Measurements from ENCODE around the gene EFNA3. TPM values are rescaled to one million over a fixed set of nuclear protein-coding genes. Genes with fewer than 3 reads are reported as not detected.

Gene EFNA3
- total and polyA plus RNA-seq, 9 of the 15 experiments (the other 6 are each of a cell fraction or from before 2014, with no cell fraction given): 0.59 to 7.9 (median 4.7) TPM

DNA sequence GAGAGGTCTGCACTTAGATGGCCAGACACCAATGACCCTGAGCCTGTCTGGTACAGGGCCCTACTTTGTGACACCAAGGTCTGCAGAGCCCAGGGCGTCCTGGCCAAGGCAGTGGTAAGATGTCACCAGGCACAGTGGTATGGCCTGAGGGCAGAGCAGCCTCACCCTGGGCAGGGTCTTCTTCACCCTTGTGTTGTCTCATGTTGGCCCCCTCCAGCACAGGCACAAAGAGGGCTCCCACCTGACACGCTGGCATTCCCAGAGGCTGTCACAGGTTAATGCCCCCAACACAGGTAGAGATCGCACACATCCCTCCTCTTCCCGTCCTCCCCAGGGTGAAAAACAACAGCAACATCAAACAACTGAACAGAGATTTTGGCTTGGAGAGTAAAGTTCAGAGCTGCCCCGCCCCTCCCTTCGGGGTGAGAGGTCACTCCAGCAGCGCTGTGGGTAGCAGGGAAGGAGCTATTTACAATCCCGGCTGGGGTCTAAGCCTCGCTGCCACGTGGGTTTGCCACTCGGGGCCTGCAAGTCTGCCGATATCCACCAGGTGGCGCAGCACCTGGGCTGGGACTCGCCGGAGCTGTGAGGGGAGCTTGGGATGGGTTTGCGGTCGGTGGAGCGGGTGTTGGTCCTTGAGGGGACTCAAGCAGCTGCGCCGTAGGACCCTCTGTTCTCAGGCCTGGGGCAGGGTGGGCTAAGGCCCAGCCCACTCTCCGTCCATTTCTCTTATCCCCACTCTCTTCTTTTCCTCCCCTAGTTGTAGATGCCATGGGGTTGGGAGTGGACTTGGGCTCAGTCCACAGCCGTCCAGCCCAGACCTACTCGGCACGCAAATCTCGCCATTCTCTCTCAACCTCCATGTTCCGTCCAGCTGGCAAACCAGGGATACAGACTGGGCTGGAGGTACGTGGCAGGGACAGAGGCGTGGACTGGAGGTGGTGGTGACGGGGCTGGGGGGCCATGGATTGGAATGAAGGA, 12.7 kb downstream of the EFNA3 start (continued):
- TF ChIP-seq, protein P1, sequence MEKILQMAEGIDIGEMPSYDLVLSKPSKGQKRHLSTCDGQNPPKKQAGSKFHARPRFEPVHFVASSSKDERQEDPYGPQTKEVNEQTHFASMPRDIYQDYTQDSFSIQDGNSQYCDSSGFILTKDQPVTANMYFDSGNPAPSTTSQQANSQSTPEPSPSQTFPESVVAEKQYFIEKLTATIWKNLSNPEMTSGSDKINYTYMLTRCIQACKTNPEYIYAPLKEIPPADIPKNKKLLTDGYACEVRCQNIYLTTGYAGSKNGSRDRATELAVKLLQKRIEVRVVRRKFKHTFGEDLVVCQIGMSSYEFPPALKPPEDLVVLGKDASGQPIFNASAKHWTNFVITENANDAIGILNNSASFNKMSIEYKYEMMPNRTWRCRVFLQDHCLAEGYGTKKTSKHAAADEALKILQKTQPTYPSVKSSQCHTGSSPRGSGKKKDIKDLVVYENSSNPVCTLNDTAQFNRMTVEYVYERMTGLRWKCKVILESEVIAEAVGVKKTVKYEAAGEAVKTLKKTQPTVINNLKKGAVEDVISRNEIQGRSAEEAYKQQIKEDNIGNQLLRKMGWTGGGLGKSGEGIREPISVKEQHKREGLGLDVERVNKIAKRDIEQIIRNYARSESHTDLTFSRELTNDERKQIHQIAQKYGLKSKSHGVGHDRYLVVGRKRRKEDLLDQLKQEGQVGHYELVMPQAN (IDR thresholded peaks at IDR 0.05; ENCODE audit: borderline replicate concordance): peak; percentile 57; the same call in 1 of the 2 replicates
- TF ChIP-seq STAT5A (IDR thresholded peaks at IDR 0.05; ENCODE audit: borderline replicate concordance, low read length) (no peak), COPS2 (conservative IDR thresholded peaks at IDR 0.05) (no peak), GATAD2B (IDR thresholded peaks at IDR 0.05; ENCODE audit: borderline replicate concordance) (no peak), ZC3H8 (IDR thresholded peaks at IDR 0.05) (no peak), CREM (IDR thresholded peaks at IDR 0.05; ENCODE audit: low read depth) (peak; percentile 48; the same call in 1 of the 2 replicates), MTF1 (CRISPR knock-in tag; IDR thresholded peaks at IDR 0.05; ENCODE audit: borderline replicate concordance) (no peak), BHLHE40 (IDR thresholded peaks at IDR 0.05; ENCODE audit: low read length) (0 out of 2 replicates have a peak, but pooled peaks have one; percentile 12), HOXB6 (CRISPR knock-in tag; IDR thresholded peaks at IDR 0.05; ENCODE audit: borderline replicate concordance) (no peak), SMC3 (conservative IDR thresholded peaks at IDR 0.05; ENCODE audit: insufficient read depth, low read depth, low read length) (peak; percentile 96), PHTF2 (CRISPR knock-in tag; IDR thresholded peaks at IDR 0.05) (no peak), DACH1 (IDR thresholded peaks at IDR 0.05; ENCODE audit: partially characterized antibody) (no peak)
- TF ChIP-seq, protein P2, sequence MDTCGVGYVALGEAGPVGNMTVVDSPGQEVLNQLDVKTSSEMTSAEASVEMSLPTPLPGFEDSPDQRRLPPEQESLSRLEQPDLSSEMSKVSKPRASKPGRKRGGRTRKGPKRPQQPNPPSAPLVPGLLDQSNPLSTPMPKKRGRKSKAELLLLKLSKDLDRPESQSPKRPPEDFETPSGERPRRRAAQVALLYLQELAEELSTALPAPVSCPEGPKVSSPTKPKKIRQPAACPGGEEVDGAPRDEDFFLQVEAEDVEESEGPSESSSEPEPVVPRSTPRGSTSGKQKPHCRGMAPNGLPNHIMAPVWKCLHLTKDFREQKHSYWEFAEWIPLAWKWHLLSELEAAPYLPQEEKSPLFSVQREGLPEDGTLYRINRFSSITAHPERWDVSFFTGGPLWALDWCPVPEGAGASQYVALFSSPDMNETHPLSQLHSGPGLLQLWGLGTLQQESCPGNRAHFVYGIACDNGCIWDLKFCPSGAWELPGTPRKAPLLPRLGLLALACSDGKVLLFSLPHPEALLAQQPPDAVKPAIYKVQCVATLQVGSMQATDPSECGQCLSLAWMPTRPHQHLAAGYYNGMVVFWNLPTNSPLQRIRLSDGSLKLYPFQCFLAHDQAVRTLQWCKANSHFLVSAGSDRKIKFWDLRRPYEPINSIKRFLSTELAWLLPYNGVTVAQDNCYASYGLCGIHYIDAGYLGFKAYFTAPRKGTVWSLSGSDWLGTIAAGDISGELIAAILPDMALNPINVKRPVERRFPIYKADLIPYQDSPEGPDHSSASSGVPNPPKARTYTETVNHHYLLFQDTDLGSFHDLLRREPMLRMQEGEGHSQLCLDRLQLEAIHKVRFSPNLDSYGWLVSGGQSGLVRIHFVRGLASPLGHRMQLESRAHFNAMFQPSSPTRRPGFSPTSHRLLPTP (IDR thresholded peaks at IDR 0.05; ENCODE audit: borderline replicate concordance, extremely low read depth, insufficient read length): no peak
- TF ChIP-seq, protein P3, sequence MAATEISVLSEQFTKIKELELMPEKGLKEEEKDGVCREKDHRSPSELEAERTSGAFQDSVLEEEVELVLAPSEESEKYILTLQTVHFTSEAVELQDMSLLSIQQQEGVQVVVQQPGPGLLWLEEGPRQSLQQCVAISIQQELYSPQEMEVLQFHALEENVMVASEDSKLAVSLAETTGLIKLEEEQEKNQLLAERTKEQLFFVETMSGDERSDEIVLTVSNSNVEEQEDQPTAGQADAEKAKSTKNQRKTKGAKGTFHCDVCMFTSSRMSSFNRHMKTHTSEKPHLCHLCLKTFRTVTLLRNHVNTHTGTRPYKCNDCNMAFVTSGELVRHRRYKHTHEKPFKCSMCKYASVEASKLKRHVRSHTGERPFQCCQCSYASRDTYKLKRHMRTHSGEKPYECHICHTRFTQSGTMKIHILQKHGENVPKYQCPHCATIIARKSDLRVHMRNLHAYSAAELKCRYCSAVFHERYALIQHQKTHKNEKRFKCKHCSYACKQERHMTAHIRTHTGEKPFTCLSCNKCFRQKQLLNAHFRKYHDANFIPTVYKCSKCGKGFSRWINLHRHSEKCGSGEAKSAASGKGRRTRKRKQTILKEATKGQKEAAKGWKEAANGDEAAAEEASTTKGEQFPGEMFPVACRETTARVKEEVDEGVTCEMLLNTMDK (IDR thresholded peaks at IDR 0.05; ENCODE audit: borderline replicate concordance, insufficient read depth, low read depth, low read length, poor library complexity, severe bottlenecking): peak; percentile 38
- TF ChIP-seq, protein P4, sequence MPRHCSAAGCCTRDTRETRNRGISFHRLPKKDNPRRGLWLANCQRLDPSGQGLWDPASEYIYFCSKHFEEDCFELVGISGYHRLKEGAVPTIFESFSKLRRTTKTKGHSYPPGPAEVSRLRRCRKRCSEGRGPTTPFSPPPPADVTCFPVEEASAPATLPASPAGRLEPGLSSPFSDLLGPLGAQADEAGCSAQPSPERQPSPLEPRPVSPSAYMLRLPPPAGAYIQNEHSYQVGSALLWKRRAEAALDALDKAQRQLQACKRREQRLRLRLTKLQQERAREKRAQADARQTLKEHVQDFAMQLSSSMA (CRISPR knock-in tag; IDR thresholded peaks at IDR 0.05): no peak
- TF ChIP-seq, protein P5, sequence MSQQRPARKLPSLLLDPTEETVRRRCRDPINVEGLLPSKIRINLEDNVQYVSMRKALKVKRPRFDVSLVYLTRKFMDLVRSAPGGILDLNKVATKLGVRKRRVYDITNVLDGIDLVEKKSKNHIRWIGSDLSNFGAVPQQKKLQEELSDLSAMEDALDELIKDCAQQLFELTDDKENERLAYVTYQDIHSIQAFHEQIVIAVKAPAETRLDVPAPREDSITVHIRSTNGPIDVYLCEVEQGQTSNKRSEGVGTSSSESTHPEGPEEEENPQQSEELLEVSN (IDR thresholded peaks at IDR 0.05; ENCODE audit: borderline replicate concordance in 1 of 2, extremely low read depth in 1 of 2, insufficient read depth in 1 of 2, insufficient read length in 1 of 2, low read depth in 1 of 2, low read length in 1 of 2, poor library complexity in 1 of 2, severe bottlenecking in 1 of 2): peak; percentile 64 to 79
